ENCODE data around the gene NECAB2.
A peak's percentile ranks its signal among the peaks of the same experiment; 100 is the strongest.

NECAB2 gene

DNA sequence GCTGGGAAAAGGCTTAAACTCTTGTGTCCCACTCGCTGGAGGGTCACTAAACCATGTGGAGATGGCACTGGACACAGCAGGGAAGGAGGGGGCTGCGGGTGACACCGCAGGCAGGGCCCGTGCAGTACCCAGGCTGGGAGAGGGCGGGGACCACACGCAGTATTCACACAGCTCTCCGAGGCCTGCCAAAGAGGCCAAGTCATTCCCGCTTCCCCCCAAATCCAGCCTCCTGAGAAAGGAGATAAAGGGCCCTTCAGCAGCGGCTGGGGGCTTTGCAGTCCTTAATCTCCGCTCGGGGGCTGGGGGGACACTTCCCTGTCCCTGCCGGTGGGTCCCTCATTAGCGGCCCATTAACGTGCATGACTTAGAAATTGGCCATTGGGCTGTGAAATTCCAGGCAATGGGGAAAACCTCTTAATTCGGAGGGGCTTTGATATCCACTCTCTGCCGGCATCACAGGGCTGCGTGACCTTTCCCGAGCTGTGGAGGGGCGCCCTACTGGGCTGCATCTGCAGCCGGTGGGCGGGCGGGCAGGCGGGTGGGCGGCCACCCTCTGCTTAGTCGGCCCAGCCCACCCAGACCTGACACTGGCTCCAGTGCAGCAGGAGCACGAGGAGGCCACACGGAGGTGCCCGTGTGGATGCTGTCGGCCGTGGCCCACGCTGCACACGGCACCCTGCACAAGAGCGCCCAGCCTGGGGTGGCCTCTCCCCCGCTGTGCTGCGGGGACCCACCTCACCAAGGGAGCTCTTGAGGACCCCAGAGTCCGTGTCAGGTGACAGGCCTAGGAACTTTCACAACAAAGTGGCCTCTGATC is 77.2 kb downstream of the NECAB2 start:
- DNase-seq (ENCODE audit: low spot score) = no peak

DNA sequence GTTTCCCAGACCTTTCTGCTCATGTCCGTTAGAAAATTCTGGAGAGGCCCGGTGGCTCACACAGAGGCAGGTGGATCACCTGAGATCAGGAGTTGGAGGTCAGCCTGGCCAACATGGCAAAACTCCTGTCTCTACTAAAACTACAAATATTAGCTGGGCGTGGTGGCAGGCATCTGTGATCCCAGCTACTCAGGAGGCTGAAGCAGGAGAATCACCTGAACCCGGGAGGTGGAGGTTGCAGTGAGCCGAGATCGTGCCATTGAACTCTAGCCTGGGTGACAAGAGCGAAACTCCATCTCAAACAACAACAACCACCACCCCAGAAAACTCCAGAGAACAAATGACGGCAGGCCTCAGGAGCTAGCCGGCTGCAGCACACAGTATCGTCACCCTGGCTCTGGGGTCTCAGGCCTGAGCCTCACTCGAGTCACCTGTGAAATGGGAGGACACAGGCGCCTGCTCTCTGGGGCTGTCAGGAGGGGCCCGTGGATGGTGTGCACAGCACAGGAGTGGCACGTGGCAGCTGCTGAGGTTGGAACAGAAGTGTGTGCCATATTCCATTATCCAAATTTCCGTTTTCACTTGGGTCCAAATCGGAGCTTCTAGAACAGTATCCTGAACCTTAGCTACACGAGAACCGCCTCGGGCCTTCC is 77.9 kb downstream of the NECAB2 start:
- DNase-seq (ENCODE audit: low spot score) = no peak

DNA sequence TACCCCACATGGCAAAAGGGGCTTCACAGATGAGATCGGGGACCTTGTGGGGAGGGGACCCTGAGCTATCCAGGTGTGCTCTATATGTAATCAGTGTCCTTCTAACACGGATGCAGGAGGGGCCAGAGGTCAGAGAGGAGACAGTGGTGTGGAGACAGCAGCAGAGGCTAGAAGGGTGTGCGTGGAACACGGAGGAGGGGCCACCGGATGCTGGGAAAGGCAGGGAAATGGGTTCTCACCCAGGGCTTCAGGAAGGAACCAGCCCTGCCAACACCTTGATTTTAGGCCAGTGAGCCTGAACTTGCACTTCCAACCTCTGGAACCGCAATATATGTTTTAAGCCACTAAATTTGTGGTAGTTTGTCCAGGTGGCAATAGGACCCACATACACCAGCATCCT is 79.2 kb downstream of the NECAB2 start:
- DNase-seq (ENCODE audit: low spot score) = no peak

DNA sequence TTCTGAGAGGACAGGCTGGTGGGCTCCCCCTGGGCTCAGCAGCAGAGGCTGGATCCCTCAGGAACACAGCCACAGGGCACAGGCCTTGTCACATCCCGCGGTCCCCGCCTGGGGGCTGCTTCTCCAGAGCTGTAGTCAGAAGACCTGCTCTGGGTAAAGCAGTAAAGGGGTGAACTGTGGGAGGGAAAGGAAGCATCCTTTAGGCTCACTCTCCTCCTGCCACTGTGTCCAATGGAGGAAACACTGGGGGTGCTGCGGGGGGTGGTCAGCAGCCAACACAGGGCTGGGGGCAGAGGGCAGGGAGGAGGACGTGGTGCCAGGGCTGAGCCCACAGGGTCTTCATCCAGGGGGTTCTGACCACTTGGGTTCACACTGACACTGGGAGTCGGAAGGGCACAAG is 79.6 kb downstream of the NECAB2 start:
- no peak for DNase-seq (ENCODE audit: low spot score)

DNA sequence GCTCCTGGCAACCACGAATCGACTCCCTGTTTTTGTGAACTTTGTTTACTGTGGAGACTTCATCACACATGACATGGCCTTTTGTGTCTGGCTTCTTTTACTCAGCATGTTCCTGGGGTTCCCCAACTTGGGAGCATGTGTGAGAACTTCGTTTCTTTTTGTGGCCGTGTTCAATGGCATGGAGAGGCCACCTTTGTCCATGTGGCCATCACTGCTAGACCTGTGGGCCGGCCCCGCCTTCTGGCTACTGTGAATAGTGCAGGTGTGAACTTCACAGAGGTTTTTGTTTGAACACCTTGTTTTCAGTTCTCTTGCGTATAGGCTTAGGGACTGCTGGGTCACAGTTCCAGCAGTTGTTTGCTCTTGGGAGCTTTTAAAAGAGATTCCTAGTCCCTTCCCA is 80.2 kb downstream of the NECAB2 start:
- peak; percentile 15 for DNase-seq (ENCODE audit: low spot score)

DNA sequence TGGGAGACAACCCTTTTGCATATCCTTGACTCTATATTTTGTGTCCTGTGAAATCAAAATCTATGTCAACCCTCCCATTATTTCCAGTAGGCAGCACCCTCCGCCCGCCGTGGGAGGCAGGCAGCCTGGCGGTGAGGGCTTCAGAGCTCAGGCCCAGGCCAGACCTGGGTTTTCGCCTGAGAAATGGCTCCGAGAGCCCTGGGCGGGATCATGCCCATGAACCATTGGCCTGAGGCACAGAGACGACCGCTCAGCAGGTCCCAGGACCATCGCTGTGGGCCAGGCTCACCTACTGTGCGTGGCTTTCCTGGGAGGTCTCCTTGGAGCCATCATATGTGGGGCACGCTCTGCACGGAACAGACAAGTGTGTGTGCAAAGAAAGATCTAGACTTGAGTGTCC is 80.8 kb downstream of the NECAB2 start:
- no peak for DNase-seq (ENCODE audit: low spot score)

DNA sequence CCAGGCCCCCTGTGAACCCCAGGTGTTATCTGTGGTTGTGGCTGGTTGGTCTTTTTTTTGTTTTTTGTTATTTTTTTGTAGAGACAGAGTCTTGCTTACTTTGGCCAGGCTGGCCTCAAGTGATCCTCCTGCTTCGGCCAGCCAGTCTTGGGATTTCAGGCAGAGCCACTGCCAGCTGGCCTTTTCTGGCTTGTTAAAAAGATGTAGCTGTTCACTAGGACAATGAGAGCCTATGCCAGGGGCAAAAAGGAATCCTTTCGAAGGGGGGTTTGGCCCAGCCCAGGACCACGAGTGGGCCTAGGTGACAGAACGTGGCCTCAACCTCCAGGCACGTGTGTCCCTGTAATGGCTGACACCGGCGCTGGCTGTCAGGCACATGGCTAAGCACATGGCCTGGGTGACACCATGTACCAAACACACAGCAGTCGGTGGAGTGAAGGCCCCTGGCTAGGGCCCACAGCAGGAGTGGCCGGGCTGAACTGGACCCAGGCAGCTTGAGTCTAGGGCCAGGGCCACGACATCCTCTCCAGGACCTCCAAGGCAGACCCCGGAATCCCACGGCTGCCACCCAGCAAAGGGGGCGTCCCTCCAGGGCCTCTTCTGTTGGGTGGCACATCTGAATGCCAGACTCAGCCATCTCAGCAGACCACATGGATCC is 81.5 kb downstream of the NECAB2 start:
- no peak for DNase-seq (ENCODE audit: low spot score)

DNA sequence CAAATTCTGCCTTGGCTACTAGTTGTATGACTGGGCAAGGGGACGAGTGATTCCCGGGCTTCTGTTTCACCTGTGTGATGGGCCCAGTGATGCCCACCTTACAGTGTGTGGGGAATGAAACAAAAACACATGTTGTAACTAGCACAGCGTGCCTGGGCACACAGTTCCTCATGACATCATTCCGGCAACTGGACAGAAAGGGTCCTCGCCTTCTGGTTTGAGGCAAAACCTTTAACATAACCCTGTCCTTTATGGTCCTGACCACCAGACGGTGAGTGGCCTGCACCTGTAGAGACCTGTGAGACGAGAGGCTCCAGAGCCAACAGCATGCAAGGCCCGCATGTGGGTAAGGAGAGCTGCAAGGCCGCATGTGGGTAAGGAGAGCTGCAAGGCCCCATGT is 82.3 kb downstream of the NECAB2 start:
- DNase-seq (ENCODE audit: low spot score) = no peak

DNA sequence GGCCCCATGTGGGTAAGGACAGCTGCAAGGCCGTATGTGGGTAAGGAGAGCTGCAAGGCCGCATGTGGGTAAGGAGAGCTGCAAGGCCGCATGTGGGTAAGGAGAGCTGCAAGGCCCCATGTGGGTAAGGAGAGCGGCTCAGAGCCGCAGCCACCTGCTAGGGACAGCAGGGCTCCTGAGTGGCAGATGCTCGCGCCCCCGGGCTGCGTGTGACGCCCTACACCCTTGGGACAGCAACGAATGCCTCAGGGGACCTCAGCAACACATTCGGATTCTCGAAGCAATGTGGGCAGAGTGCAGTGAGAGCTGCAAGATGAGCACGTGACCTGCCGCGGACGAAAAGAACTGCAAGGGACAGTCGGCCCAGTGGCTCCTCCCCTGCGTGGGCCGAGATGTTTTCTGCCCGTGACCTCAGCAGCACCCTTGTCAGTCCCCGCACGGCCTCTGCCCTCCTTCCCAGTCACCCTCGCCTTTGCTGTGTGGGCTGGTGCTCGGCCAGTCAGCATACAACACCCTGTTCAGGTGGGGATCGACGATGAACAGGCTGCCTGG is 84.1 kb downstream of the NECAB2 start:
- DNase-seq (ENCODE audit: low spot score) = no peak
